ENCODE measurements around the gene PDGFRA. TPM values are rescaled to one million over a fixed set of nuclear protein-coding genes. Genes with fewer than 3 reads are reported as not detected.

The PDGFRA gene
- total RNA-seq, 1 experiment from 2014 or later = 0.25 TPM

Other genes starting within 250 kb of the PDGFRA start
- gene CHIC2, start 164.7 kb upstream of the PDGFRA start, total RNA-seq (2021; ENCODE audit: unreplicated experiment) = 10.8 TPM
- not detected for gene GSX2, start 129.1 kb upstream of the PDGFRA start, total RNA-seq (2021; ENCODE audit: unreplicated experiment)